B cell (primary cell): ENCODE results near the gene FMN1.

Experiments used
- CTCF ChIP-seq: fragments of 200-600 bp; IDR thresholded peaks from one replicate; pipeline ENCODE4 v1.8.0; 2022; ENCODE audit warnings: antibody characterized with exemption, mild to moderate bottlenecking
- EZH2 ChIP-seq: IDR thresholded peaks from 2 replicates; pipeline ENCODE4 v1.6.1; 2012; ENCODE audit warnings: borderline replicate concordance, low read depth, mild to moderate bottlenecking, moderate library complexity, low read length; ENCODE audit not compliant: insufficient read depth, poor library complexity, severe bottlenecking

- TF ChIP-seq CTCF (no peak), EZH2 (no peak)
Observed at GRCh38 chr15:32951736-32952464, 242.6 kb downstream of the FMN1 start.
